Measurements from ENCODE around the gene CBY2. TPM values are rescaled to one million over a fixed set of nuclear protein-coding genes. Genes with fewer than 3 reads are reported as not detected.

CBY2 gene
- total RNA-seq, 1 experiment from 2014 or later: not detected

DNA sequence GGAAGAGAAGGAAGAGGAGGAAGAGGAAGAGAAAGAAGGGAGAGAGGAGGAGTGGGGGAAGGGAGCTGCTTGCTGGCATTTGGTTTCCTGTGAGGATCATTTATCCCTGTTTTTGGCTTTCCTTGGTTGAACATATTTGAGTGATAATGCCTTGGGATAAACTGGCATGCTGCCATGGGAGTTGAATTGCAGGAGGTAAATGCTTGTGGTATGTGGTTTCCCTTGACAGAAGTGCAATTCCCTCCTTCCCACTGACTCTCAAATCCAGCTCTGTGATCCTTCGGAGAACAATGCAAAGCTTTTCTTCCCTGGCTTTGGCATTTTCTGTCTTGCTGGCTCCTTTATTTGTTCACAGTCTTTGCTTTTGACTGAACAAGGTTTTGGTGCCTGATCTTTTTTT, 27.2 kb upstream of the CBY2 start:
- RAD21 ChIA-PET (ENCODE audit: low non-redundant PET in 1 of 2, low total read pairs in 2 of 2, uncharacterized antibody in 2 of 2, unreplicated experiment in 2 of 2): no interaction called here
- no peak for TF ChIP-seq ZNF274 (IDR thresholded peaks at IDR 0.05; ENCODE audit: low read depth, low read length)
- no peak for TF ChIP-seq RAD21 (IDR thresholded peaks at IDR 0.05; ENCODE audit: low read depth)
- TF ChIP-seq SRF (IDR thresholded peaks at IDR 0.05; ENCODE audit: low read depth): no peak
- no peak for TF ChIP-seq POLR2AphosphoS5 (IDR thresholded peaks at IDR 0.05; ENCODE audit: low read depth, low read length)
- TF ChIP-seq, protein P1, sequence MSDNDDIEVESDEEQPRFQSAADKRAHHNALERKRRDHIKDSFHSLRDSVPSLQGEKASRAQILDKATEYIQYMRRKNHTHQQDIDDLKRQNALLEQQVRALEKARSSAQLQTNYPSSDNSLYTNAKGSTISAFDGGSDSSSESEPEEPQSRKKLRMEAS (IDR thresholded peaks at IDR 0.05): no peak
- TF ChIP-seq POLR2A (IDR thresholded peaks at IDR 0.05; ENCODE audit: borderline replicate concordance, extremely low read depth, insufficient read depth, insufficient read length): no peak
- no peak for TF ChIP-seq ZFX (IDR thresholded peaks at IDR 0.05)
- Histone ChIP-seq H3K4me1 (ENCODE audit: control insufficient read depth in 1 of 2, insufficient read depth in 2 of 2, low read length in 2 of 2) (peaks cover 0 to 14% of the 10 kb centered on the region in 2 experiments; a peak in 2 of 4 replicates), H3K4me2 (ENCODE audit: low read length) (no peak overlapping the region), H4K20me1 (ENCODE audit: insufficient read depth) (no peaks in the 10 kb centered on the region), H3K27me3 (ENCODE audit: insufficient read depth, low read length) (peaks cover 24% of the 10 kb centered on the region; the same call in 1 of the 2 replicates), H3K9me2 (ENCODE audit: insufficient read depth) (no peaks in the 10 kb centered on the region), H3K9me3 (ENCODE audit: control insufficient read depth in 1 of 2, insufficient read depth in 1 of 2, low read depth in 1 of 2, low read length in 2 of 2) (no peaks in the 10 kb centered on the region), H3K9ac (ENCODE audit: low read length) (no peak overlapping the region), H3K79me2 (ENCODE audit: insufficient read depth, low read length) (no peaks in the 10 kb centered on the region), H2AFZ (ENCODE audit: low read depth, low read length, poor library complexity, severe bottlenecking) (no peak overlapping the region), H3K27ac (ENCODE audit: low read depth, low read length) (no peak overlapping the region), H3K36me3 (ENCODE audit: control insufficient read depth in 1 of 2, insufficient read depth in 2 of 2, low read length in 2 of 2) (no peaks in the 10 kb centered on the region), H3K4me3 (replicated peaks in 1 of 2; ENCODE audit: low read depth in 1 of 2, low read length in 2 of 2) (no peak overlapping the region)
- DNase-seq (ENCODE audit: low read depth, low spot score) (no peak), ATAC-seq (no peak)
- CTCF ChIA-PET: interaction anchor here (1.0 kb wide), 1 partner anchor 9 kb away, joined by 3 read pairs; no protein-coding TSS in a partner anchor
- no TSS peak for BruUV-seq (replicated peaks)
- intact Hi-C loops (cut with micrococcal nuclease): no loop called here
- POLR2A ChIA-PET: no interaction called here

DNA sequence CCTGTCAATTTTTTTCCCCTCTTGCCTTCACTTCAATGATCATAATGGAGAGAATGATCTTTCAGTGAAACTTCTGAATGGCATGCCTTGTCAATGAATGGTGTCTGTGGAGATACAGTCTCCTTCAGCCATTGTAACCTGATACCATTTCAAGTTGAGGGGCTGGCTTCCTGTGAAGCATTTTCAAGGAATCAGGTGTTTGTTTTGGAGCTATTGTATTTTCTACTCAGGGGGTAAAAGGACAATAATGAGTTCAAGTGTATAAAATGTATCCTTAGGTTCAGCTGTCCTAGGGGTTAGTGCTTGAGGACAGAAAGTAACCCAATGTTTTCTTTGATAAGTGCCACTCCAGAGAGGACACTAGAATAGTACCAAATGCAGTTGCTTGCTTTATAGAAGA, 23.8 kb upstream of the CBY2 start:
- no peaks in the 10 kb centered on the region for H3K79me2 ChIP-seq (ENCODE audit: insufficient read depth, low read length)
- peaks cover 0 to 14% of the 10 kb centered on the region in 2 experiments; a peak in 2 of 4 replicates for H3K4me1 ChIP-seq (ENCODE audit: control insufficient read depth in 1 of 2, insufficient read depth in 2 of 2, low read length in 2 of 2)
- H4K20me1 ChIP-seq (ENCODE audit: insufficient read depth): no peaks in the 10 kb centered on the region
- peaks cover 22% of the 10 kb centered on the region for H3K27me3 ChIP-seq (ENCODE audit: insufficient read depth, low read length)
- ChIA-PET POLR2A (no interaction called here), CTCF (no interaction called here), RAD21 (ENCODE audit: low non-redundant PET in 1 of 2, low total read pairs in 2 of 2, uncharacterized antibody in 2 of 2, unreplicated experiment in 2 of 2) (no interaction called here)
- ATAC-seq (no peak), DNase-seq (ENCODE audit: low read depth, low spot score) (no peak)
- no peaks in the 10 kb centered on the region for H3K36me3 ChIP-seq (ENCODE audit: control insufficient read depth in 1 of 2, insufficient read depth in 2 of 2, low read length in 2 of 2)
- H3K9me2 ChIP-seq (ENCODE audit: insufficient read depth): no peaks in the 10 kb centered on the region
- intact Hi-C loops (cut with micrococcal nuclease): no loop called here
- no peak overlapping the region for H3K4me3 ChIP-seq (replicated peaks in 1 of 2; ENCODE audit: low read depth in 1 of 2, low read length in 2 of 2)
- BruUV-seq (replicated peaks): no TSS peak
- H3K9me3 ChIP-seq (ENCODE audit: control insufficient read depth in 1 of 2, insufficient read depth in 1 of 2, low read depth in 1 of 2, low read length in 2 of 2): no peaks in the 10 kb centered on the region
- TF ChIP-seq POLR2AphosphoS5 (IDR thresholded peaks at IDR 0.05; ENCODE audit: low read depth, low read length): no peak
- no peak for TF ChIP-seq ZFX (IDR thresholded peaks at IDR 0.05)
- TF ChIP-seq ELF1 (IDR thresholded peaks at IDR 0.05; ENCODE audit: borderline replicate concordance, low read depth): no peak
- no peak overlapping the region for H3K27ac ChIP-seq (ENCODE audit: low read depth, low read length)
- H2AFZ ChIP-seq (ENCODE audit: low read depth, low read length, poor library complexity, severe bottlenecking): no peak overlapping the region
- H3K4me2 ChIP-seq (ENCODE audit: low read length): no peak overlapping the region
- H3K9ac ChIP-seq (ENCODE audit: low read length): no peak overlapping the region

Measured in HCT116 (cell line).